NCI-H2196 (cell line): ENCODE measurements around the gene UCK1.

Source experiments
- DNase-seq: peaks from one replicate; lab custom pipeline; 2025; ENCODE audit not compliant: unreplicated experiment; lab: John Stamatoyannopoulos, UW

The UCK1 gene

DNA sequence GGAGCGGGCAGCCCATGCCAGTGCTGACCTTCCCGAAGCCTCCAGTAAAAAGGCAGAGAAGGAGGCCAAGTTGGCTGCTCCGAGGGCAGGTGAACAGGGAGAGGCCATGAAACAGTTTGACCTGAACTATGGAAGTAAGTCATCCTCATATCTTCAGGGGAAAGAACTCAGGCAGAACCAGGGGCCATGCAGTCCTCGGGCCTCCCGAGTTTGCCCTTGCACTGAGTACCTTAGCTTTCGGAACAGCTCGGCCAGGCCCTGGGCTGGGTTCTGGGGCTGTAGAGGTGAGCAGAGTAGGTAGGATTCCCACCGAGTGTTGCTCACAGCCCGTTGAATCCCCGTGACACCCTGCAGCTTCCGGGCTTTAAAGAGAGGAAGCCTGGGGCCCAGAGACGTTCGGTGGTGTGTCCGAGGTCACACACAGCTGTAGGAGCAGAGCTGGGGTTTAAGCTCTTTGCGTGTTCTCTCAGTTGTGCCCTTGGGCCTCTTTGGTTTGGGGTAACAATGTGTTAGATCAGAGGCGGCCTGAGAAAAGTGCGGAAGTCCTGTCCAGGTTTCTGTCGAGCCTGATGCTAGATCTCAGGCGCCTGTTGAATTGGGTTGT is 53.1 kb downstream of the UCK1 start:
- no peak for DNase-seq

DNA sequence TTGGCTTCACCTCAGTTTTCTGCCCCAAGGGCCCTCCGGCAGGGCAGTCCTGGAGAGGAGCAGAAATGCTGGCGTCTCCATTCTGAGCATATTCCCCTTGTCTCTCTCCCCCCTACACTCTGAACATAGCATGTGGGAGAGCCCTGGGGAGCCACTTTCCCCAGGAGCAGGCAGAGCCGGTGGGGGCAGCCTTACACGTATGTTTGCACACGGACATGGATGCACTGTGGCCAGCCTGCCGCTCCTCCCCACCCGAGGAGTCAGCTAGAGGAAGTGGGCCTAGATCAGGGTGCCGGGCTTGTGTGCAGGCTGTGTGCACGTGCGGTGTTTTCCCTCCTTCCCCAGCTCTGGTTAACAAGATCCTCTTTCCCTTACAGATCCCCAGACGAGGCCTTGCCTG is 53.7 kb downstream of the UCK1 start:
- no peak for DNase-seq

DNA sequence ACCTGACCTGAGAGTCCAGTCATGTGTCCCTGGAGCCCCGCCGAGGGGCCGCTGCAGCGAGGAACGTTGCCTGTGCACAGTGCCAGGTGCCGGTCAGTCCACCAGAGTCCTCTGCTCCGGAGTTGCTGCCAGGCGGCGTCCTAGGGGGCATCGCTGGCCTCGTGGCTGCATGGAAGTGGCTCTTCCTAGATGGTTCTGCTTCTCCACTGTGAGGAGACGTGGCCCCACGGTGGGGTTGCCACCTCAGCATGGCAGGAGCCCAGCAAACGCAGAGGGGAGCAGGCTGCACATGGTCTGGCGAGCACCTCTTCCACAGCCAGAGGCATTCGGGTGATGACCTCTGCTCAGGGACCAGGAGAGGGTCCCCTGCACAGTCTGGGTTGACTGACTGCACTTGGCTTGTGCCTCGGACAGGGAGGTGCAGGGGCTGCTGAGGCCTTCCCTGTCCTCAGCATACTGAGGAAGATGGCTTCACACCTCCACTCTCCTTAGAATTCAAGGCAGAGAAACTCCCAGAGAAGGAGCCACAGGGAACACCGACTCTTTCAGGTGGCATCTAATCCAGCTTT is 54.2 kb downstream of the UCK1 start:
- DNase-seq = no peak

DNA sequence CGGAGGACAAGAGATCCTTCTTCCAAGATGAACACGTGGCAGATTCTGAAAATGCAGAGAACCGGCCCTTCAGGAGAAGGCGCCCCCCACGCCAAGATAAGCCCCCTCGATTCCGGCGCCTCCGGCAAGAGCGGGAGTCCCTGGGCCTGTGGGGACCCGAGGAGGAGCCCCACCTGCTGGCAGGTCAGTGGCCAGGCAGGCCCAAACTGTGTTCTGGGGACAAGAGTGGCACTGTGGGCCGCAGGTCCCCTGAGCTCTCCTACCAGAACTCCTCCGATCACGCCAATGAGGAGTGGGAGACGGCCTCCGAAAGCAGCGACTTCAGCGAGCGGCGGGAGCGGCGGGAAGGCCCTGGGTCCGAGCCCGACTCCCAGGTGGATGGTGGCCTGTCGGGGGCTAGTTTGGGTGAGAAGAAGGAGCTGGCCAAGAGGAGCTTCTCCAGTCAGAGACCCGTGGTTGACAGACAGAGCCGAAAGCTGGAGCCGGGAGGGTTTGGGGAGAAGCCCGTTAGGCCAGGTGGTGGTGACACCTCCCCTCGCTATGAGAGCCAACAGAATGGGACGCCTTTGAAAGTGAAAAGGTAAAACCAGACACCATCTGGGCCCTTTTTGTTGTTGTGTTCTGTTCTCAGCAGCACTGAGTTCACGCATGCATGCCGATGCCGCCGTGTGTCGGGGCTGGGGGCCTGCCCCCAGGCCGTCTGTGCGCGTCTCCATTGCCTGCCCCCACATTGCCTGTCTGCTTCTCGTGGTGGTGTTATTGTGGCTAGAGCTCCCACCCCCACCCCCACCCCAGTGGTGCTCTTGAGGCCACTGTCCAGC is 54.9 kb downstream of the UCK1 start:
- DNase-seq = no peak

DNA sequence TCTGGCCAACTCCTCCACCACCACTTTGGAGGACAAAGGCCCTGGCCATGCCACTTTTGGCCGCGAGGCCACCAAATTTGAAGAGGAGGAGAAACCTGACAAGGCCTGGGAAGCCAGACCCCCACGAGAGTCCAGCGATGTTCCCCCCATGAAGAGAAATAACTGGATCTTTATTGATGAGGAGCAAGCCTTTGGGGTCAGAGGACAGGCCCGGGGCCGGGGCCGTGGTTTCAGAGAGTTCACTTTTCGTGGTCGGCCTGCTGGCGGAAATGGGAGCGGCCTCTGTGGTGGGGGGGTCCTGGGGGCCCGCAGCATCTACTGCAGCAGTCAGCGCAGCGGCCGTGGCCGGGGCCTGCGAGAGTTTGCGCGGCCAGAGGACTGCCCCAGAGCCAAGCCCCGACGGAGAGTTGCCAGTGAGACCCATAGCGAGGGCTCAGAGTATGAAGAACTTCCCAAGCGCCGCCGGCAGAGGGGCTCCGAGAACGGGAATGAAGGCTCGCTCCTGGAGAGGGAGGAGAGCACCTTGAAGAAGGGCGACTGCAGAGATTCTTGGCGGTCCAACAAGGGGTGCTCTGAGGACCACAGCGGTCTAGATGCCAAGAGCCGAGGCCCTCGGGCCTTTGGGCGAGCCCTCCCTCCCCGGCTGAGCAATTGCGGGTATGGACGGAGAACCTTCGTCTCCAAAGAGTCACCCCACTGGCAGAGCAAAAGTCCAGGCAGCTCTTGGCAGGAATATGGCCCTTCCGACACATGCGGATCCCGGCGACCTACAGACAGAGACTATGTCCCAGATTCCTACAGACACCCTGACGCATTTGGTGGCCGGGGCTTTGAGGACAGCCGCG is 55.7 kb downstream of the UCK1 start:
- no peak for DNase-seq

DNA sequence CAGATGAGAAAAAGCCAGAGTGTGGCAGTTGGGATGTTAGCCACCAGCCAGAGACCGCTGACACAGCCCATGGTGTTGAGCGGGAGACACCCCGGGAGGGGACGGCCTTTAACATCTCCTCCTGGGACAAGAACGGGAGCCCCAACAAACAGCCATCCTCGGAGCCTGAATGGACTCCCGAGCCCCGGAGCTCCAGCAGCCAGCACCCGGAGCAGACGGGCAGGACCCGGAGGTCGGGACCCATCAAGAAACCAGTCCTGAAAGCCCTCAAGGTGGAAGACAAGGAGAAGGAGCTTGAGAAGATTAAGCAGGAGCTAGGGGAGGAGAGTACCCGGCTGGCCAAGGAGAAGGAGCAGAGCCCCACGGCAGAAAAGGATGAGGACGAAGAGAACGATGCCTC is 56.4 kb downstream of the UCK1 start:
- no peak for DNase-seq

DNA sequence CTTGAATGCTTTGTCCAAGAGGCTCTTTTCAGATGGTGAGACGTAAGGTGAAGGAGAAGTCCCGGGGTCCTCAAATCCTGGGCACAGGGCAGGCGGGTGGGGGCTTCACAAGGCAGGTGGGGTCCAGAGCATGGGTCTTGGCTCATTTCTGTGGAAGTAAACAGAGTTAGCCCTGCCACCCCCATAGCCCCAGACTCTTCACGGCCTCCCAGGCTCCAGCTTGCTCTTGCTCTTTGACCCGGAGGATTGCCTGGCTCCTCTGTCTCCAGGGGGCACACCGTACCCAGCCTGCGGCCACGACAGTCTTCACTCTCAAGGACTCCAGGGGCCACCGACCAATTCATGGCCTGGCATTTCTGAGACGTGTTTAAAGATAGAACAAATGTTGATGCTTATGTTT is 57.2 kb downstream of the UCK1 start:
- no peak for DNase-seq
